ENCODE measurements around the gene PRDX6.
A peak's percentile ranks its signal among the peaks of the same experiment; 100 is the strongest.

The PRDX6 gene

GRCh38 chr1:173477286-173478093 lies at the start of gene PRDX6:
PRDX6 (plus strand) TSS chr1:173477335; CDS start chr1:173477398, 63 bp downstream.
- Histone ChIP-seq H3K79me2 (ENCODE audit: insufficient read depth, low read length) (peaks cover 54% of the 10 kb centered on the region), H3K36me3 (ENCODE audit: low read length) (peaks cover 11% of the 10 kb centered on the region; the same call in 1 of the 2 replicates)

DNA sequence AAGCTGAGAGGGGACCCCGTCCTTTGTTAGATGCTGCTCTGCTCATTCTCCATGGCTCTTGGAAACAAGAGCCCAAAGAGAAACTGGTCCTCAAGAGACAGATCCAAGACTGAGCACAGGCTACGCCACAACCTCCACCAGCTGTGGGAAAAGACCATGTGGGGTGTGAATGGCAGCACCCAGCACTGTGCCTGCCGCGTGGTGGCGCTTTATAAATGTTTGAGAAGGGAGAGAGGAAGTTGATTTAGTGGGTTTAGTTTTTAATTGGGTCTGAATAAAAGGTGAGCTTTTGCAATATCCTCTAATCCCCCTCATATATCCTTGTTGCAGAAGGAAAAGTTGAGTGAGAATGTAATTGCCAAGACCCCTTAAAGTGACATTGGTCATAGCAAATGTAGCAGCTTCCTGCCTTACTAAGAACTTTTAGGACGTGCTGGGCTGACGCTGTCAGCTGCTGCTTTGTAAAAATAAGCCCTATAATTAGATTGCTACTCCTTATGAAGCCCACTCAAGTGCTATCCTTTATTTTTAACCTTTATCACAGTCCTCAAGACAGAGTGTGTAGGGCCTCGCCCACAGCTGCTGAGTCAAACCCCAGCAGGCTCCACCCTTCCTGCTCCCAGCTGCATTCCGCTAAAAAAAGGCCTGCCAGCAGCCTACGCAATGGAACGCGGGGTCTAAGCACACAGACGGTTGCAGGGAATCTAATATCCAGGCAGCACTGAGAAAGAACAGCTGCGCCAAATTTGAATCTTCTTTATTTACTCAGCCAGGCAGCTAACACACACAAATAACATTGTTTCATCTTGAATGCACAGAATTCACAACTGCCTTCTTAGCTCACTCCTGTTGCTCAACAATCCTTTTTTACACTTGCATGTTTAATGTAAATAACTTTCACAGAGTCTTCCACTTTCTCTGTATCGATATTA lies 47.4 kb upstream of the PRDX6 start:
- Histone ChIP-seq H3K27me3 (ENCODE audit: low read length) (no peaks in the 10 kb centered on the region), H3K4me2 (ENCODE audit: low read depth, low read length, poor library complexity, severe bottlenecking) (peak overlapping the region; percentile 67), H3K79me2 (ENCODE audit: insufficient read depth, low read length) (no peaks in the 10 kb centered on the region), H3K9me3 (ENCODE audit: insufficient read depth, low read length) (no peaks in the 10 kb centered on the region), H3K27ac (ENCODE audit: low read depth, low read length) (peak overlapping the region; percentile 93), H3K4me3 (ENCODE audit: insufficient read depth, low read length, poor library complexity, severe bottlenecking) (peak overlapping the region; percentile 29), H3F3A (ENCODE audit: insufficient read depth) (peaks cover 22% of the 10 kb centered on the region), H3K9me2 (replicated peaks; ENCODE audit: insufficient read depth, low read length) (no peaks in the 10 kb centered on the region), H4K20me1 (ENCODE audit: low read depth, low read length) (no peaks in the 10 kb centered on the region), H2AFZ (ENCODE audit: low read depth, low read length, severe bottlenecking) (peak overlapping the region; percentile 87), H3K36me3 (ENCODE audit: low read length) (no peaks in the 10 kb centered on the region), H3K9ac (ENCODE audit: low read length) (peak overlapping the region; percentile 54)
- TF ChIP-seq CTCF (IDR thresholded peaks at IDR 0.05; ENCODE audit: insufficient read depth, low read length, poor library complexity, severe bottlenecking) (peak; percentile 94), EZH2phosphoT487 (conservative IDR thresholded peaks at IDR 0.05; ENCODE audit: low read length) (no peak)

More at GRCh38 chr1:173477286-173478093, at the start of gene PRDX6:
- H3K9ac ChIP-seq (ENCODE audit: low read length) = peak within 1 kb of the TSS; percentile 81
- H3K4me2 ChIP-seq (ENCODE audit: low read depth, low read length, poor library complexity, severe bottlenecking) = peak within 1 kb of the TSS; percentile 96
- peak within 1 kb of the TSS; percentile 77 for H3K4me3 ChIP-seq (ENCODE audit: insufficient read depth, low read length, poor library complexity, severe bottlenecking)
- H3K27ac ChIP-seq (ENCODE audit: low read depth, low read length) = peak within 1 kb of the TSS; percentile 62
- no peaks in the 10 kb centered on the region for H3K27me3 ChIP-seq (ENCODE audit: low read length)
- TF ChIP-seq CTCF (IDR thresholded peaks at IDR 0.05; ENCODE audit: insufficient read depth, low read length, poor library complexity, severe bottlenecking) = no peak
- TF ChIP-seq EZH2phosphoT487 (conservative IDR thresholded peaks at IDR 0.05; ENCODE audit: low read length) = no peak
- H2AFZ ChIP-seq (ENCODE audit: low read depth, low read length, severe bottlenecking) = peak within 1 kb of the TSS; percentile 88
- 0 out of 2 replicates have a peak, but pooled peaks cover 4% of the 10 kb centered on the region for H3F3A ChIP-seq (ENCODE audit: insufficient read depth)
- H3K9me2 ChIP-seq (replicated peaks; ENCODE audit: insufficient read depth, low read length) = no peaks in the 10 kb centered on the region
- H3K9me3 ChIP-seq (ENCODE audit: insufficient read depth, low read length) = no peaks in the 10 kb centered on the region
- H4K20me1 ChIP-seq (ENCODE audit: low read depth, low read length) = no peaks in the 10 kb centered on the region

GRCh38 chr1:173430677-173431303 lies 46.3 kb upstream of the PRDX6 start:
- Histone ChIP-seq H4K20me1 (ENCODE audit: low read depth, low read length) (no peaks in the 10 kb centered on the region), H3F3A (ENCODE audit: insufficient read depth) (peaks cover 22% of the 10 kb centered on the region), H3K4me2 (ENCODE audit: low read depth, low read length, poor library complexity, severe bottlenecking) (peak overlapping the region; percentile 67), H3K9me2 (replicated peaks; ENCODE audit: insufficient read depth, low read length) (no peaks in the 10 kb centered on the region), H3K36me3 (ENCODE audit: low read length) (no peaks in the 10 kb centered on the region), H2AFZ (ENCODE audit: low read depth, low read length, severe bottlenecking) (no peak overlapping the region), H3K79me2 (ENCODE audit: insufficient read depth, low read length) (no peaks in the 10 kb centered on the region), H3K27me3 (ENCODE audit: low read length) (no peaks in the 10 kb centered on the region), H3K4me3 (ENCODE audit: insufficient read depth, low read length, poor library complexity, severe bottlenecking) (no peak overlapping the region), H3K9me3 (ENCODE audit: insufficient read depth, low read length) (no peaks in the 10 kb centered on the region), H3K27ac (ENCODE audit: low read depth, low read length) (peak overlapping the region; percentile 93), H3K9ac (ENCODE audit: low read length) (0 out of 2 replicates have a peak overlapping the region, but pooled peaks have one; percentile 54)
- TF ChIP-seq EZH2phosphoT487 (conservative IDR thresholded peaks at IDR 0.05; ENCODE audit: low read length) = no peak
- no peak for TF ChIP-seq CTCF (IDR thresholded peaks at IDR 0.05; ENCODE audit: insufficient read depth, low read length, poor library complexity, severe bottlenecking)
